ENCODE results near the gene ANKRD55. TPM values are rescaled to one million over a fixed set of nuclear protein-coding genes. Genes with fewer than 3 reads are reported as not detected.
A peak's percentile ranks its signal among the peaks of the same experiment; 100 is the strongest.

The ANKRD55 gene
- total RNA-seq, 1 experiment from 2014 or later, result not detected

DNA sequence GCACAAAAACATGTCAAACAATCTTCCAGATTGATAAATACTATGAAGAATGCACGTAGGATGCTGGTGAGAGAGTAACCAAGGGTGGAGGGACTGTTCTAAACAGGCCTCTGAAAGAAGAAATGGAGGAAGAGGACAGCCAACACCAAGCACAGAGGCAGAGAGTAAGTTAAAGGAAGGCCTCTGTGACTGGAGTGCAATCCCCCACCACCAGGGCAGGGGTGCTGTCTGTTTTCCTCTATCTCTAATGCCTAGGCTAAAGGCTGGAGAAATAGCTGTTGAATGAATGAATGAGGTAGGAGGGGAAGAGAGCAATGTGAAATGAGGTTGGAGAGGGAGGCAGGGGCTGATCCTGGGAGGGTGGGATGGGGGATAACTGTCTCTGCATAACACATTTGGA, 88.9 kb downstream of the ANKRD55 start:
- CTCF ChIA-PET, result no interaction called here
- intact Hi-C loops (cut with micrococcal nuclease; ENCODE audit: unreplicated experiment), result loop anchor here (5.0 kb wide), 1 partner anchor 167 kb away; no protein-coding TSS in a partner anchor
- POLR2A ChIA-PET (ENCODE audit: unreplicated experiment), result interaction anchor here (0.5 kb wide), 1 partner anchor 21 kb away, joined by 8 read pairs; no protein-coding TSS in a partner anchor

DNA sequence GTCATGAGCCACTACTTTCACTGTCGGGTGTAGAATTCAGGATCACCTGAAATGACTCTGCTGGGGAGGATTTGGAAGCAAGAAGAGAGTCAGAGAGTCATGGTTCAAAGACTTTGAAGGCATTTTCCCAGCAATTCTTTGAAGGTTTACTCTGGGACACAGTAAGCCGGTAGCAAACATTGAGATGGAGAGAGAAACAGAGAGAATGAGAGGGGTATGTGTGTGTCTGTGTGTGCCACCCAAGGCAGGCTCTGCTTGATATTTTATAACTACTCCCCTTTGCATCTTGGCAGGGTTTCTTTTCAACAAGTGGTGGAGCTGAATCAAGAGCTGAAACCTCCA, 89.8 kb downstream of the ANKRD55 start:
- no peak overlapping the region for H2AFZ ChIP-seq
- H3K9me2 ChIP-seq (ENCODE audit: insufficient read depth), result no peaks in the 10 kb centered on the region
- no TSS peak for BruUV-seq (replicated peaks)
- peaks cover 30% of the 10 kb centered on the region for H3F3A ChIP-seq (ENCODE audit: insufficient read depth, low read depth)
- TF ChIP-seq, protein P1, sequence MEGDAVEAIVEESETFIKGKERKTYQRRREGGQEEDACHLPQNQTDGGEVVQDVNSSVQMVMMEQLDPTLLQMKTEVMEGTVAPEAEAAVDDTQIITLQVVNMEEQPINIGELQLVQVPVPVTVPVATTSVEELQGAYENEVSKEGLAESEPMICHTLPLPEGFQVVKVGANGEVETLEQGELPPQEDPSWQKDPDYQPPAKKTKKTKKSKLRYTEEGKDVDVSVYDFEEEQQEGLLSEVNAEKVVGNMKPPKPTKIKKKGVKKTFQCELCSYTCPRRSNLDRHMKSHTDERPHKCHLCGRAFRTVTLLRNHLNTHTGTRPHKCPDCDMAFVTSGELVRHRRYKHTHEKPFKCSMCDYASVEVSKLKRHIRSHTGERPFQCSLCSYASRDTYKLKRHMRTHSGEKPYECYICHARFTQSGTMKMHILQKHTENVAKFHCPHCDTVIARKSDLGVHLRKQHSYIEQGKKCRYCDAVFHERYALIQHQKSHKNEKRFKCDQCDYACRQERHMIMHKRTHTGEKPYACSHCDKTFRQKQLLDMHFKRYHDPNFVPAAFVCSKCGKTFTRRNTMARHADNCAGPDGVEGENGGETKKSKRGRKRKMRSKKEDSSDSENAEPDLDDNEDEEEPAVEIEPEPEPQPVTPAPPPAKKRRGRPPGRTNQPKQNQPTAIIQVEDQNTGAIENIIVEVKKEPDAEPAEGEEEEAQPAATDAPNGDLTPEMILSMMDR (conservative IDR thresholded peaks at IDR 0.05), result no peak
- H3K27ac ChIP-seq, result peak overlapping the region; percentile 92
- DNase-seq, result no peak
- H3K9me3 ChIP-seq (ENCODE audit: insufficient read depth, low read depth), result no peaks in the 10 kb centered on the region
- POLR2A ChIA-PET (ENCODE audit: unreplicated experiment), result no interaction called here
- H3K36me3 ChIP-seq (ENCODE audit: low read depth), result no peaks in the 10 kb centered on the region
- CTCF ChIA-PET, result no interaction called here
- H4K20me1 ChIP-seq (ENCODE audit: insufficient read depth), result no peaks in the 10 kb centered on the region
- H3K4me2 ChIP-seq, result peak overlapping the region; percentile 67
- no peaks in the 10 kb centered on the region for H3K27me3 ChIP-seq (ENCODE audit: insufficient read depth, low read depth)
- intact Hi-C loops (cut with micrococcal nuclease; ENCODE audit: unreplicated experiment), result loop anchor here (2.0 to 5.0 kb wide), 2 partner anchors 21 to 166 kb away; no protein-coding TSS in a partner anchor
- H3K79me2 ChIP-seq (ENCODE audit: low read depth), result no peaks in the 10 kb centered on the region
- H3K4me1 ChIP-seq (replicated peaks; ENCODE audit: insufficient read depth), result peaks cover 47% of the 10 kb centered on the region
- H3K4me3 ChIP-seq, result no peak overlapping the region

More for the DNA sequence above, 88.9 kb downstream of the ANKRD55 start:
- peaks cover 47% of the 10 kb centered on the region for H3K4me1 ChIP-seq (replicated peaks; ENCODE audit: insufficient read depth)
- no peak for TF ChIP-seq EZH2 (IDR thresholded peaks at IDR 0.05; ENCODE audit: low read depth)
- TF ChIP-seq, protein P1 (conservative IDR thresholded peaks at IDR 0.05), result no peak
- H3K4me3 ChIP-seq, result no peak overlapping the region
- no peak for DNase-seq
- H3K36me3 ChIP-seq (ENCODE audit: low read depth), result no peaks in the 10 kb centered on the region
- peaks cover 30% of the 10 kb centered on the region for H3F3A ChIP-seq (ENCODE audit: insufficient read depth, low read depth)
- H3K4me2 ChIP-seq, result no peak overlapping the region
- BruUV-seq (replicated peaks), result no TSS peak
- H3K9me2 ChIP-seq (ENCODE audit: insufficient read depth), result no peaks in the 10 kb centered on the region
- no peaks in the 10 kb centered on the region for H3K27me3 ChIP-seq (ENCODE audit: insufficient read depth, low read depth)
- peak overlapping the region; percentile 92; the same call in 1 of the 2 replicates for H3K27ac ChIP-seq
- no peak overlapping the region for H2AFZ ChIP-seq
- no peaks in the 10 kb centered on the region for H3K9me3 ChIP-seq (ENCODE audit: insufficient read depth, low read depth)
- no peaks in the 10 kb centered on the region for H3K79me2 ChIP-seq (ENCODE audit: low read depth)
- no peaks in the 10 kb centered on the region for H4K20me1 ChIP-seq (ENCODE audit: insufficient read depth)

DNA sequence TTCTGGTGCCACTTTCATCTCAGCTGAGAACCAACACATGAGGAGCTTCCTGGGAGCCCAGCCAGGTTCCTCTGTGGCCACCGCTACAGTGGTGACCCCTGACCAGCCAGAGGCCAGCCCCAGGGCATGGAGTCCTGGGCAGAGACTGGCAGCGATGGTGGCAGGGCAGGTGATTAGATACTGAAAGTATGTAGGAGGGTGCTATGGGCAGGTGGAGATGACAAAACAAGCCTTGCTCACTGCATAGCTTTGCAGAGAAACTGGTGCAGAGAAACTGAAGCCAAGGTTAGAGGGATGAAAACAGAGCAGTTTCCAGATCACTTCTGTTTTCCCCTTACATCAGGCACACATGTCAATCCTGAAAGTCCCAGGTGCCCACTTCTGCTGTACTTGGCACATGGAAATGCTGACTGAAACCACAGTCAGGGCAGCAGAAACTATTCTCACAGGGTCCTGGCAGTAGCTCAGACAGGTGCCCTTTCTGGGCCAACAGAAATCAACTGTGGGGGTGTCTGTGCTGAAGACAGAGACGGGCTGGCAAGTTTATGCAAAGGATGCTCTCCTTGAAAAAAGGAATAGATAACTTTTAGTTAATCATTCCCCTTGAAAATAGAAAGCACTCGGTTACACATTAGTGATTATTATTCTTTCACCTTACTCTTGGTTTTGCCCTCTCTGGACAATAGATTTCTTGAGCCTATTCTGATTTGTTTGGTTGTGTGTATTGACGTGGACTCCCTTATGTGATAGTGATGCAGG, 90.3 kb downstream of the ANKRD55 start:
- ChIA-PET POLR2A (ENCODE audit: unreplicated experiment) (interaction anchor here (0.6 to 1.0 kb wide), 4 partner anchors 8 to 148 kb away, joined by 3 to 10 read pairs (median 4); partner anchors contain the start of gene IL6ST), CTCF (no interaction called here)
- no peak overlapping the region for H2AFZ ChIP-seq
- peaks cover 47% of the 10 kb centered on the region for H3K4me1 ChIP-seq (replicated peaks; ENCODE audit: insufficient read depth)
- no peaks in the 10 kb centered on the region for H3K27me3 ChIP-seq (ENCODE audit: insufficient read depth, low read depth)
- no peaks in the 10 kb centered on the region for H3K36me3 ChIP-seq (ENCODE audit: low read depth)
- intact Hi-C loops (cut with micrococcal nuclease; ENCODE audit: unreplicated experiment), result loop anchor here (1.0 to 5.0 kb wide), 3 partner anchors 20 to 165 kb away; no protein-coding TSS in a partner anchor
- BruUV-seq (replicated peaks), result no TSS peak
- no peaks in the 10 kb centered on the region for H3K9me2 ChIP-seq (ENCODE audit: insufficient read depth)
- peak overlapping the region; percentile 92 for H3K27ac ChIP-seq
- H3K4me2 ChIP-seq, result peak overlapping the region; percentile 67
- H3K79me2 ChIP-seq (ENCODE audit: low read depth), result no peaks in the 10 kb centered on the region
- no peaks in the 10 kb centered on the region for H4K20me1 ChIP-seq (ENCODE audit: insufficient read depth)
- H3K4me3 ChIP-seq, result no peak overlapping the region
- peak; percentile 96 for DNase-seq
- TF ChIP-seq, protein P1 (conservative IDR thresholded peaks at IDR 0.05), result no peak
- TF ChIP-seq EZH2 (IDR thresholded peaks at IDR 0.05; ENCODE audit: low read depth), result no peak
- H3F3A ChIP-seq (ENCODE audit: insufficient read depth, low read depth), result peaks cover 30% of the 10 kb centered on the region
- no peaks in the 10 kb centered on the region for H3K9me3 ChIP-seq (ENCODE audit: insufficient read depth, low read depth)

Data from PC-9 (cell line).